GM12878 (cell line): Measurements from ENCODE around the gene ZNF385D.

Experiments used
- CBFB ChIP-seq: IDR thresholded peaks from 2 replicates; pipeline ENCODE4 v1.6.1; 2016; ENCODE audit warnings: antibody characterized with exemption, low read depth
- CBX5 ChIP-seq: sonication (generic); IDR thresholded peaks from 2 replicates; pipeline ENCODE4 v1.6.1; 2016; ENCODE audit warnings: low read depth, moderate library complexity, mild to moderate bottlenecking, inconsistent platforms
- EP300 ChIP-seq, 2 experiments: fragments of 150-350 bp in 1 of 2; IDR thresholded peaks; 2 replicates each; pipeline ENCODE4 v1.6.1; 2011 to 2012; ENCODE audit warnings: low read depth in 2 of 2, low read length in 2 of 2, borderline replicate concordance in 1 of 2, improper control_type of control experiment in 1 of 2, inconsistent platforms in 1 of 2; ENCODE audit not compliant: control insufficient read depth in 1 of 2
- POLR2A ChIP-seq: IDR thresholded peaks from 2 replicates; pipeline ENCODE4 v1.6.1; 2011; ENCODE audit warnings: low read depth, mild to moderate bottlenecking, low read length
- POLR2AphosphoS5 ChIP-seq: IDR thresholded peaks from 2 replicates; pipeline ENCODE4 v1.6.1; 2011; ENCODE audit warnings: mild to moderate bottlenecking, low read length, inconsistent platforms
- RCOR1 ChIP-seq: conservative IDR thresholded peaks from 2 replicates; pipeline ENCODE4 v1.6.1; 2012; ENCODE audit warnings: low read depth, low read length, improper control_type of control experiment
- ZBTB33 ChIP-seq: fragments of 450-650 bp; IDR thresholded peaks from 2 replicates; pipeline ENCODE4 v1.6.1; 2017; ENCODE audit warnings: mild to moderate bottlenecking
- TF ChIP-seq, protein P1 (sequence below), 3 experiments: IDR thresholded peaks in 2 of 3; conservative IDR thresholded peaks in 1 of 3; 2 replicates each; pipeline ENCODE4 v1.5.1; 2011; ENCODE audit warnings: low read depth in 3 of 3, low read length in 3 of 3, mild to moderate bottlenecking in 3 of 3, control low read depth in 2 of 3, moderate library complexity in 2 of 3, inconsistent platforms in 1 of 3, mixed read lengths in 1 of 3; ENCODE audit not compliant: control insufficient read depth in 2 of 3, insufficient read depth in 1 of 3; ENCODE audit errors: extremely low read depth in 1 of 3

DNA sequence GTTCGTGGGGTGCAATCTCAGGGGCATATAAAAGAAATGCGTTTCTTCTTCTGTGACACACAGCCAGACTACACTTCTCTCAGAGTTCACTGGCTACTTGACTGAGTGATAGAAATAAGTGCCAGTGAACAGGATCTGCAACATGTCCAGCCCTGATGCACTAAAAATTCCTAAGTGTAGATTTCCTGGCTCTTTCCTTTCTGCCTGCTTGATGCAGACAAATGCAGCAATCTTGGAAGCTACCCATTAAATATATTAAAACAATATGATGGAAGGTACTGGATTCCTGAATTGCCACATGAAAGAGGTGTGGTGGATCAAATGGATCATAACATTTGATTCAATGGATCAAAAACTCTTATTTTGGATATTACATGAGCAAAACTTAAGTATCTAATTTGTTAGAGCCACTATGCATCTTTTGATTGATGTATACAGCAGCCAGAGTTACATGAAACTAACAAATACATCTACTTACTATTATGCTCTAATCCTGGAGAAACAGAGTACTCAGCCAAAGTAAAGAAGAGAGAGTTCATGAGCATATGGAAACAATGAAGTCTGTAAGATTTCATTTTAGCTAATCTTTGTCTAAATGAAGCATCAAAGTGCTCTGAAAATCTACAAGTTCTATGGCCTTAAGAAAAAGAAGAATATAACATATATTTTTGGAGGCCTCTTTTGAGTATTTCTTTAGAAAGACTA, 222.6 kb downstream of the ZNF385D start:
- TF ChIP-seq, protein P1, sequence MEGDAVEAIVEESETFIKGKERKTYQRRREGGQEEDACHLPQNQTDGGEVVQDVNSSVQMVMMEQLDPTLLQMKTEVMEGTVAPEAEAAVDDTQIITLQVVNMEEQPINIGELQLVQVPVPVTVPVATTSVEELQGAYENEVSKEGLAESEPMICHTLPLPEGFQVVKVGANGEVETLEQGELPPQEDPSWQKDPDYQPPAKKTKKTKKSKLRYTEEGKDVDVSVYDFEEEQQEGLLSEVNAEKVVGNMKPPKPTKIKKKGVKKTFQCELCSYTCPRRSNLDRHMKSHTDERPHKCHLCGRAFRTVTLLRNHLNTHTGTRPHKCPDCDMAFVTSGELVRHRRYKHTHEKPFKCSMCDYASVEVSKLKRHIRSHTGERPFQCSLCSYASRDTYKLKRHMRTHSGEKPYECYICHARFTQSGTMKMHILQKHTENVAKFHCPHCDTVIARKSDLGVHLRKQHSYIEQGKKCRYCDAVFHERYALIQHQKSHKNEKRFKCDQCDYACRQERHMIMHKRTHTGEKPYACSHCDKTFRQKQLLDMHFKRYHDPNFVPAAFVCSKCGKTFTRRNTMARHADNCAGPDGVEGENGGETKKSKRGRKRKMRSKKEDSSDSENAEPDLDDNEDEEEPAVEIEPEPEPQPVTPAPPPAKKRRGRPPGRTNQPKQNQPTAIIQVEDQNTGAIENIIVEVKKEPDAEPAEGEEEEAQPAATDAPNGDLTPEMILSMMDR (IDR thresholded peaks at IDR 0.05 in 2 of 3, conservative IDR thresholded peaks at IDR 0.05 in 1 of 3; ENCODE audit: control insufficient read depth in 2 of 3, extremely low read depth in 1 of 3, insufficient read depth in 1 of 3, low read depth in 3 of 3, low read length in 3 of 3): no peak
- TF ChIP-seq RCOR1: no peak
- TF ChIP-seq POLR2AphosphoS5: no peak
- no peak for TF ChIP-seq EP300 (IDR thresholded peaks at IDR 0.05; ENCODE audit: borderline replicate concordance in 1 of 2, control insufficient read depth in 1 of 2, low read depth in 2 of 2, low read length in 2 of 2)
- TF ChIP-seq CBFB: no peak
- no peak for TF ChIP-seq ZBTB33
- no peak for TF ChIP-seq CBX5
- no peak for TF ChIP-seq POLR2A
